ENCODE measurements around the gene LDHD.

- TF ChIP-seq EZH2 (IDR thresholded peaks at IDR 0.05; ENCODE audit: borderline replicate concordance, low read length) (no peak), CTCF (conservative IDR thresholded peaks at IDR 0.05 in 1 of 2, IDR thresholded peaks at IDR 0.05 in 1 of 2; ENCODE audit: extremely low read depth in 1 of 2, insufficient read depth in 1 of 2, low read depth in 1 of 2, low read length in 2 of 2) (no peak)
Observed at GRCh38 chr16:75116081-75116910, at the start of gene LDHD.

Measured in mammary epithelial cell (primary cell).